SIG-M5 treated with dmso at 0.1 percent for 504 hours (cell line): ENCODE results near the gene NME7.

Source experiments
- DNase-seq: peaks from one replicate; lab custom pipeline; 2025; ENCODE audit not compliant: unreplicated experiment; lab: John Stamatoyannopoulos, UW

Gene NME7

GRCh38 chr1:169087876-169088275 lies 279.7 kb downstream of the NME7 start:
- no peak for DNase-seq

- DNase-seq = no peak
These were observed 280.8 kb downstream of the NME7 start for GRCh38 chr1:169086603-169087455.

GRCh38 chr1:169085911-169086310 lies 281.7 kb downstream of the NME7 start:
- DNase-seq = no peak
